GM12878 (cell line): Measurements from ENCODE around the gene TBX10. TPM values are rescaled to one million over a fixed set of nuclear protein-coding genes. Genes with fewer than 3 reads are reported as not detected.

Experiments used
- BHLHE40 ChIP-seq, 2 experiments: fragments of 450-650 bp in 1 of 2; IDR thresholded peaks; 2 replicates each; pipeline ENCODE4 v1.6.1; 2011 to 2017; ENCODE audit warnings: low read depth in 2 of 2, borderline replicate concordance in 1 of 2, improper control_type of control experiment in 1 of 2, low read length in 1 of 2, mild to moderate bottlenecking in 1 of 2
- NFXL1 ChIP-seq: fragments of 450-650 bp; IDR thresholded peaks from 2 replicates; pipeline ENCODE4 v1.6.1; 2017; ENCODE audit warnings: antibody characterized with exemption, mild to moderate bottlenecking, borderline replicate concordance
- STAT1 ChIP-seq: fragments of 450-650 bp; conservative IDR thresholded peaks from 2 replicates; pipeline ENCODE4 v1.6.1; 2014; ENCODE audit warnings: antibody characterized with exemption, mild to moderate bottlenecking
- polyA plus RNA-seq, 11 experiments: library from polyadenylated mRNA; depleted of rRNA in 4 of 11; unstranded in 6 of 11; stranded (reverse) in 5 of 11; fragments of >200 nt; fragmentation: Nextera tagmentation in 4 of 11; fragmentation: Illumina TruSeq in 1 of 11; extraction: Ambion mirVana in 4 of 11; extraction: Trizol in 1 of 11; gene quantifications; 1 replicate in 1 of 11; 2 replicates in 10 of 11; pipeline versions ENCODE4 v1.2.1 to v1.2.3, GENCODE V29; 2011 to 2016; ENCODE audit warnings: inconsistent platforms in 2 of 11, missing spikeins in 2 of 11, low read depth in 1 of 11
- total RNA-seq, 4 experiments: library from RNA; depleted of rRNA in 3 of 4; stranded (reverse); fragments of >200 nt in 3 of 4; fragmentation: Illumina TruSeq in 1 of 4; extraction: Trizol in 1 of 4; gene quantifications; 2 replicates each; pipeline versions ENCODE4 v1.2.1 to v1.2.3, GENCODE V29; 2013 to 2021
- TF ChIP-seq, protein P1 (sequence below): fragments of 450-650 bp; IDR thresholded peaks from 2 replicates; pipeline ENCODE4 v1.6.1; 2016; ENCODE audit warnings: mild to moderate bottlenecking, moderate library complexity, borderline replicate concordance

The TBX10 gene
- total and polyA plus RNA-seq, 10 of the 15 experiments (the other 5 are each of a cell fraction or from before 2014, with no cell fraction given): 0.10 to 0.44 (median 0.20) TPM; not detected in 4

- TF ChIP-seq, protein P1, sequence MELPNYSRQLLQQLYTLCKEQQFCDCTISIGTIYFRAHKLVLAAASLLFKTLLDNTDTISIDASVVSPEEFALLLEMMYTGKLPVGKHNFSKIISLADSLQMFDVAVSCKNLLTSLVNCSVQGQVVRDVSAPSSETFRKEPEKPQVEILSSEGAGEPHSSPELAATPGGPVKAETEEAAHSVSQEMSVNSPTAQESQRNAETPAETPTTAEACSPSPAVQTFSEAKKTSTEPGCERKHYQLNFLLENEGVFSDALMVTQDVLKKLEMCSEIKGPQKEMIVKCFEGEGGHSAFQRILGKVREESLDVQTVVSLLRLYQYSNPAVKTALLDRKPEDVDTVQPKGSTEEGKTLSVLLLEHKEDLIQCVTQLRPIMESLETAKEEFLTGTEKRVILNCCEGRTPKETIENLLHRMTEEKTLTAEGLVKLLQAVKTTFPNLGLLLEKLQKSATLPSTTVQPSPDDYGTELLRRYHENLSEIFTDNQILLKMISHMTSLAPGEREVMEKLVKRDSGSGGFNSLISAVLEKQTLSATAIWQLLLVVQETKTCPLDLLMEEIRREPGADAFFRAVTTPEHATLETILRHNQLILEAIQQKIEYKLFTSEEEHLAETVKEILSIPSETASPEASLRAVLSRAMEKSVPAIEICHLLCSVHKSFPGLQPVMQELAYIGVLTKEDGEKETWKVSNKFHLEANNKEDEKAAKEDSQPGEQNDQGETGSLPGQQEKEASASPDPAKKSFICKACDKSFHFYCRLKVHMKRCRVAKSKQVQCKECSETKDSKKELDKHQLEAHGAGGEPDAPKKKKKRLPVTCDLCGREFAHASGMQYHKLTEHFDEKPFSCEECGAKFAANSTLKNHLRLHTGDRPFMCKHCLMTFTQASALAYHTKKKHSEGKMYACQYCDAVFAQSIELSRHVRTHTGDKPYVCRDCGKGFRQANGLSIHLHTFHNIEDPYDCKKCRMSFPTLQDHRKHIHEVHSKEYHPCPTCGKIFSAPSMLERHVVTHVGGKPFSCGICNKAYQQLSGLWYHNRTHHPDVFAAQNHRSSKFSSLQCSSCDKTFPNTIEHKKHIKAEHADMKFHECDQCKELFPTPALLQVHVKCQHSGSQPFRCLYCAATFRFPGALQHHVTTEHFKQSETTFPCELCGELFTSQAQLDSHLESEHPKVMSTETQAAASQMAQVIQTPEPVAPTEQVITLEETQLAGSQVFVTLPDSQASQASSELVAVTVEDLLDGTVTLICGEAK: peak; percentile 25; the same call in 1 of the 2 replicates
- no peak for TF ChIP-seq NFXL1
- peak in 1 of 2 experiments; percentile 44; a peak in 1 of 4 replicates for TF ChIP-seq BHLHE40 (IDR thresholded peaks at IDR 0.05; ENCODE audit: borderline replicate concordance in 1 of 2, low read depth in 2 of 2, low read length in 1 of 2)
- no peak for TF ChIP-seq STAT1
These were observed 54.4 kb downstream of the TBX10 start (continued) for GRCh38 chr11:67584881-67585873.
